K562 (cell line): ENCODE data around the gene EIF2S1. TPM values are rescaled to one million over a fixed set of nuclear protein-coding genes. Genes with fewer than 3 reads are reported as not detected.
A peak's percentile ranks its signal among the peaks of the same experiment; 100 is the strongest.

Experiments used
- ATAC-seq: fragments of 200-7000 bp; cut with Tn5 transposase; 3 replicates; pipeline ENCODE4 v1.9.1; 2020; ENCODE audit warnings: moderate library complexity
- BruUV-seq: library from RNA; stranded (reverse); fragments of 400-500 nt; replicated peaks from 2 replicates; lab custom pipeline; 2021; lab: Mats Ljungman, UMichigan
- CTCF ChIA-PET: fragments of 300-600 bp; formaldehyde crosslinking; extraction: SDS; loops from one replicate; lab custom pipeline; 2021; ENCODE audit warnings: low intra/inter-chr PET ratio; lab: Yijun Ruan, JAX
- POLR2A ChIA-PET: fragments of 300-600, 350-650 bp; sonication (Branson Sonifier 250); formaldehyde crosslinking; extraction: SDS; loops from one replicate; lab custom pipeline; 2021; ENCODE audit warnings: antibody characterized with exemption, inconsistent platforms; lab: Yijun Ruan, JAX
- DNase-seq, 4 experiments: peaks; one replicate each; pipeline versions ENCODE4 v3.0.0 to v3.0.0-alpha.2; 2011 to 2018; ENCODE audit warnings: low spot score in 3 of 4, mixed read lengths in 3 of 4; ENCODE audit errors: extremely low read depth in 1 of 4
- FAIRE-seq: peaks from 2 replicates; lab custom pipeline; 2011; peaks lifted over from hg19 to GRCh38; lab: Jason Lieb, UNC
- H2AFZ ChIP-seq: 2 replicates; pipeline ENCODE4 v1.6.0; 2011; ENCODE audit warnings: low read depth, low read length, control low read depth, inconsistent platforms
- H3K27ac ChIP-seq: fragments of 200-600 bp; 3 replicates; pipeline ENCODE4 v1.8.0; 2011; ENCODE audit warnings: low read depth, mild to moderate bottlenecking, control low read depth, inconsistent platforms, low read length, moderate library complexity, mixed read lengths; ENCODE audit errors: extremely low read depth
- H3K27me3 ChIP-seq, 2 experiments: fragments of 300-600 bp in 1 of 2; 2 replicates in 1 of 2; 3 replicates in 1 of 2; pipeline versions ENCODE4 v1.6.0 to v1.8.0; 2011; ENCODE audit warnings: inconsistent platforms in 2 of 2, low read length in 2 of 2, mild to moderate bottlenecking in 1 of 2, mixed read lengths in 1 of 2, moderate library complexity in 1 of 2; ENCODE audit not compliant: control insufficient read depth in 2 of 2, insufficient read depth in 2 of 2
- H3K36me3 ChIP-seq: fragments of 300-600 bp; 3 replicates; pipeline ENCODE4 v1.8.0; 2011; ENCODE audit warnings: mild to moderate bottlenecking, low read length, inconsistent platforms; ENCODE audit not compliant: control insufficient read depth, insufficient read depth
- H3K4me1 ChIP-seq, 2 experiments: fragments of 200-600 bp in 1 of 2; replicated peaks in 1 of 2; 2 replicates in 1 of 2; 3 replicates in 1 of 2; pipeline versions ENCODE4 v1.5.1 to v1.8.0; 2011; ENCODE audit warnings: inconsistent platforms in 2 of 2, low read length in 2 of 2, mild to moderate bottlenecking in 1 of 2, mixed read lengths in 1 of 2, moderate library complexity in 1 of 2; ENCODE audit not compliant: control insufficient read depth in 2 of 2, insufficient read depth in 2 of 2
- H3K4me2 ChIP-seq: 2 replicates; pipeline ENCODE4 v1.6.1; 2011; ENCODE audit warnings: low read length, control low read depth, inconsistent platforms, mixed read lengths; ENCODE audit not compliant: insufficient read depth
- H3K4me3 ChIP-seq: fragments of 200-600 bp; sonication (generic), shearing (Covaris generic); 2 replicates; pipeline ENCODE4 v1.5.1; 2016; ENCODE audit warnings: control low read depth, inconsistent platforms
- H3K79me2 ChIP-seq: fragments of 200-600 bp; 3 replicates; pipeline ENCODE4 v1.8.0; 2011; ENCODE audit warnings: low read length, inconsistent platforms; ENCODE audit not compliant: control insufficient read depth, insufficient read depth
- H3K9ac ChIP-seq, 2 experiments: 2 replicates each; pipeline versions ENCODE4 v1.6.0 to v1.6.1; 2011; ENCODE audit warnings: low read depth in 2 of 2, low read length in 2 of 2, control low read depth in 1 of 2, inconsistent platforms in 1 of 2, mild to moderate bottlenecking in 1 of 2, mixed read lengths in 1 of 2; ENCODE audit not compliant: insufficient read depth in 1 of 2
- H3K9me1 ChIP-seq: one replicate; pipeline ENCODE4 v1.6.0; 2011; ENCODE audit warnings: inconsistent platforms, mild to moderate bottlenecking, low read length, moderate library complexity; ENCODE audit not compliant: control insufficient read depth, insufficient read depth
- H3K9me3 ChIP-seq: replicated peaks from 2 replicates; pipeline ENCODE4 v1.5.1; 2011; ENCODE audit warnings: low read depth, low read length, inconsistent platforms; ENCODE audit not compliant: control insufficient read depth, insufficient read depth
- H4K20me1 ChIP-seq: replicated peaks from 2 replicates; pipeline ENCODE4 v1.6.1; 2011; ENCODE audit warnings: low read length, inconsistent platforms, mixed read lengths; ENCODE audit not compliant: control insufficient read depth, insufficient read depth
- ARID1B ChIP-seq: fragments of 450-650 bp; IDR thresholded peaks from 2 replicates; pipeline ENCODE4 v1.6.1; 2016; ENCODE audit warnings: antibody characterized with exemption, mild to moderate bottlenecking, inconsistent platforms
- ARID3B ChIP-seq: fragments of 250-450 bp; sonication (Bioruptor Pico); IDR thresholded peaks from 2 replicates; pipeline ENCODE4 v1.4.0; 2020; ENCODE audit warnings: borderline replicate concordance
- CTCF ChIP-seq, 3 experiments: IDR thresholded peaks in 2 of 3; conservative IDR thresholded peaks in 1 of 3; 2 replicates each; pipeline ENCODE4 v1.5.1; 2011 to 2012; ENCODE audit warnings: low read length in 3 of 3, mild to moderate bottlenecking in 3 of 3, control low read depth in 2 of 3, improper control_type of control experiment in 1 of 3, inconsistent platforms in 1 of 3, low read depth in 1 of 3, mixed read lengths in 1 of 3, moderate library complexity in 1 of 3; ENCODE audit not compliant: insufficient read depth in 2 of 3
- JUND ChIP-seq, 2 experiments: IDR thresholded peaks; 2 replicates in 1 of 2; 3 replicates in 1 of 2; pipeline ENCODE4 v1.6.1; 2011; ENCODE audit warnings: borderline replicate concordance in 2 of 2, low read depth in 2 of 2, low read length in 2 of 2, improper control_type of control experiment in 1 of 2, missing biosample characterization in 1 of 2, missing genetic modification characterization in 1 of 2, missing genetic modification reagents in 1 of 2
- MAZ ChIP-seq, 2 experiments: fragments of 450-650 bp in 1 of 2; sonication (generic) in 1 of 2; formaldehyde crosslinking; IDR thresholded peaks in 1 of 2; conservative IDR thresholded peaks in 1 of 2; 2 replicates each; pipeline versions ENCODE4 v1.4.0 to v1.5.0; 2020; ENCODE audit warnings: mild to moderate bottlenecking in 1 of 2, missing genetic modification reagents in 1 of 2
- SMARCA4 ChIP-seq: fragments of 450-650 bp; IDR thresholded peaks from 2 replicates; pipeline ENCODE4 v1.6.1; 2016
- SMC3 ChIP-seq: conservative IDR thresholded peaks from 2 replicates; pipeline ENCODE4 v1.6.1; 2011; ENCODE audit warnings: low read depth, low read length, improper control_type of control experiment; ENCODE audit not compliant: insufficient read depth
- TFAP4 ChIP-seq: sonication (generic); formaldehyde crosslinking; IDR thresholded peaks from 2 replicates; pipeline ENCODE4 v1.8.0; 2022; ENCODE audit warnings: missing genetic modification reagents, mild to moderate bottlenecking, moderate library complexity, borderline replicate concordance
- WGBS: fragments of 100-300 bp; shearing (Covaris generic); methylation state at CpG from one replicate; pipeline ENCODE4 v1.1.6; 2016; ENCODE audit warnings: low coverage, mixed read lengths; ENCODE audit not compliant: insufficient coverage; ENCODE audit errors: missing lambda C conversion rate; 5-methylcytosine and 5-hydroxymethylcytosine counted together
- in situ Hi-C: fragments of 300-500 bp; cut with MboI; formaldehyde crosslinking; loops from 4 replicates; pipeline ENCODE4 v1.15.0; 2018; ENCODE audit warnings: inconsistent platforms, mixed read lengths
- intact Hi-C: fragments of 100-400 bp; cut with micrococcal nuclease; formaldehyde crosslinking; loops from 2 replicates; pipeline ENCODE4 v1.14.2; 2022
- polyA plus RNA-seq, 8 experiments: library from polyadenylated mRNA; depleted of rRNA in 4 of 8; stranded (reverse) in 5 of 8; unstranded in 3 of 8; fragments of >200 nt; fragmentation: Nextera tagmentation in 2 of 8; fragmentation: Illumina TruSeq in 1 of 8; extraction: Ambion mirVana in 2 of 8; extraction: Trizol in 1 of 8; gene quantifications; 2 replicates each; pipeline versions ENCODE4 v1.2.1 to v1.2.3, GENCODE V29; 2011 to 2014; ENCODE audit warnings: inconsistent platforms in 1 of 8, missing spikeins in 1 of 8
- total RNA-seq, 7 experiments: library from RNA; depleted of rRNA in 6 of 7; stranded (reverse); fragments of >200 nt in 6 of 7; fragmentation: Illumina TruSeq in 2 of 7; extraction: Trizol in 2 of 7; gene quantifications; 2 replicates each; pipeline versions ENCODE4 v1.2.1 to v1.2.3, GENCODE V29; 2011 to 2021; ENCODE audit warnings: low replicate concordance in 1 of 7

Gene EIF2S1
- total and polyA plus RNA-seq, 9 of the 15 experiments (the other 6 are each of a cell fraction or from before 2014, with no cell fraction given): 216 to 1,018 (median 332) TPM

- CTCF ChIA-PET: interaction anchor here (0.7 to 1.2 kb wide), 2 partner anchors 144 to 157 kb away, joined by 3 read pairs; no protein-coding TSS in a partner anchor
- intact Hi-C loops (loop anchor here (1.0 to 5.0 kb wide), 3 partner anchors 90 to 275 kb away; partner anchors contain the start of gene RDH12), in situ Hi-C loops (loop anchor here (10.0 kb wide), 1 partner anchor 148 kb away; no protein-coding TSS in a partner anchor)
- no peaks in the 10 kb centered on the region for H3K9me1 ChIP-seq
- peak overlapping the region in 1 of 2 experiments; percentile 40; a peak in 1 of 4 replicates for H3K9ac ChIP-seq
- H3K4me1 ChIP-seq: peaks cover 14 to 30% of the 10 kb centered on the region in 2 experiments; a peak in 4 of 5 replicates
- FAIRE-seq (peak; percentile 75), ATAC-seq (peak; percentile 86), DNase-seq (peak; percentile 62 to 76 (median 66))
- no TSS peak for BruUV-seq
- no peak overlapping the region; the same call in 2 of the 3 replicates for H3K27ac ChIP-seq
- H3K4me3 ChIP-seq: no peak overlapping the region
- H3K4me2 ChIP-seq: peak overlapping the region; percentile 38; the same call in 1 of the 2 replicates
- H3K9me3 ChIP-seq: no peaks in the 10 kb centered on the region
- H2AFZ ChIP-seq: peak overlapping the region; percentile 51
- H3K27me3 ChIP-seq: no peaks in the 10 kb centered on the region; a peak in 1 of 5 replicates
- no peaks in the 10 kb centered on the region for H3K79me2 ChIP-seq
- no peaks in the 10 kb centered on the region for H4K20me1 ChIP-seq
- no peaks in the 10 kb centered on the region for H3K36me3 ChIP-seq
- WGBS: 40% methylated on average over 28 of the region's 30 CpGs
- POLR2A ChIA-PET: interaction anchor here (0.6 to 2.3 kb wide), 9 partner anchors 9 to 269 kb away, joined by 3 to 5 read pairs (median 3); partner anchors contain the start of gene RDH11
- TF ChIP-seq SMC3 (peak; percentile 53), ARID3B (CRISPR knock-in tag) (no peak), CTCF (IDR thresholded peaks at IDR 0.05 in 2 of 3, conservative IDR thresholded peaks at IDR 0.05 in 1 of 3; ENCODE audit: insufficient read depth in 2 of 3, low read depth in 1 of 3, low read length in 3 of 3) (peak; percentile 69 to 77 (median 75)), TFAP4 (CRISPR knock-in tag) (peak; percentile 14; the same call in 1 of the 2 replicates), JUND (IDR thresholded peaks at IDR 0.05; ENCODE audit: borderline replicate concordance, low read depth, low read length) (peak; percentile 7; the same call in 1 of the 2 replicates), JUND (tag; IDR thresholded peaks at IDR 0.05; ENCODE audit: borderline replicate concordance, low read depth, low read length) (no peak), ARID1B (peak; percentile 36; the same call in 1 of the 2 replicates), SMARCA4 (0 out of 2 replicates have a peak, but pooled peaks have one; percentile 22), MAZ (CRISPR knock-in tag; conservative IDR thresholded peaks at IDR 0.05 in 1 of 2, IDR thresholded peaks at IDR 0.05 in 1 of 2) (0 out of 4 replicates have a peak, but pooled peaks of 1 of the 2 experiments have one; percentile 23)
These were observed 67.0 kb downstream of the EIF2S1 start for GRCh38 chr14:67426983-67427606.
